Measurements from ENCODE around the gene SHOC2.
A peak's percentile ranks its signal among the peaks of the same experiment; 100 is the strongest.

SHOC2 gene

DNA sequence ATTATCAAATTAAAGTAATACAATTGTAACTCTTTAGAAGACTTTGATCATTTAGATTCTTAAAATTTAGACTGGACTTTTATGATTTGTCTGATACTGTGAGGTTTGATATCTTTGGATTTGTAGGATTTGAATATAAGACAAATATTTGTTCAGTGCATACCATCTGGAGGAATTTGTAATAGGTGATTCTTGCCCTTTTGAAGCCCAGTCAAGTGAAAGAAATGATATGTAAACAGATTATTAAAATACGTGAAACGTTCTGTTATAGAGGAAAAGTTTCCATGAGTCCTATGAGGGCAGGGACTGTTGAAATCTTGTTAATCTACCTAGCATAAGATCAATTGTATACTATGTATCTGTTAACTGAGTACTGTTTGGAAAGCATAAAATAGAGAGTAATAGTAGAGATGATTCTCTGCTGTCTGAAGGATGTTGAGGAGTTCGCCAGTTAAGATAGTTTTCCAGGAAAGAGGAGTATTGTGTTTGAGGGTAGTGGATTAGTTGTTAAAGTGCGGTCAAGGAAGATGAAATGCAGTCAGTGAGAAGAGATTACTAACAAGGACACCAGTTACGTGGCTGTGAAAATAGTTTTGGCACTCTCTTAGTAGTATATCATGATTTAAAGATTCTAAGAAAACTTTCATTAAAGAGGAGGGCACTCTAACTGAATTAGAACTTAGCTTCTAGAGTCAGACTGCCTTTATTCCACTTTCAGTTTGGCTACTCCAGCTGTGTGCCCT lies 33.3 kb upstream of the SHOC2 start:
- Histone ChIP-seq H3K27me3 (ENCODE audit: low read depth) (no peaks in the 10 kb centered on the region), H3K9me3 (no peaks in the 10 kb centered on the region), H3K36me3 (replicated peaks) (no peaks in the 10 kb centered on the region; the same call in none of the 2 replicates), H3K4me1 (no peaks in the 10 kb centered on the region), H3K4me3 (no peak overlapping the region)
- DNase-seq (ENCODE audit: low spot score in 2 of 2), result no peak
- in situ Hi-C loops (cut with MboI; ENCODE audit: low sequenced_read_pairs), result loop anchor here (25.0 kb wide), 1 partner anchor 274 kb away; no protein-coding TSS in a partner anchor

DNA sequence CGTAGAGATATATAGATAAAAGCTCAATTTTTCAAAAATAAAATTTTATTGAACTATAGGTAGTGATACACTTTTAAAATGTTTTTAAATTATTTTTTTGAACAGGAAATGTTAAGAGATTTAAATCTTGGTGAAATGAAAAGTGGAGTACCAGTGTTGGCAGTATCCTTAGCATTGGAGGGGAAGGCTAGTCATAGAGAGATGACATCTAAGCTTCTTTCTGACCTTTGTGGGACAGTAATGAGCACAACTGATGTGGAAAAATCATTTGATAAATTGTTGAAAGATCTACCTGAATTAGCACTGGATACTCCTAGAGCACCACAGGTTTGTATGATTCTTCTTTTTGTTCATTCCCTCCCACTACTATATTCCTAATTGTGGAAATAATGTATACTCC lies 31.8 kb upstream of the SHOC2 start:
- H3K36me3 ChIP-seq (replicated peaks), result no peaks in the 10 kb centered on the region; the same call in 1 of the 2 replicates
- no peaks in the 10 kb centered on the region for H3K9me3 ChIP-seq
- H3K4me3 ChIP-seq, result no peak overlapping the region
- in situ Hi-C loops (cut with MboI; ENCODE audit: low sequenced_read_pairs), result loop anchor here (25.0 kb wide), 1 partner anchor 275 kb away; no protein-coding TSS in a partner anchor
- H3K4me1 ChIP-seq, result no peaks in the 10 kb centered on the region
- DNase-seq (ENCODE audit: low spot score in 2 of 2), result no peak
- H3K27me3 ChIP-seq (ENCODE audit: low read depth), result no peaks in the 10 kb centered on the region

DNA sequence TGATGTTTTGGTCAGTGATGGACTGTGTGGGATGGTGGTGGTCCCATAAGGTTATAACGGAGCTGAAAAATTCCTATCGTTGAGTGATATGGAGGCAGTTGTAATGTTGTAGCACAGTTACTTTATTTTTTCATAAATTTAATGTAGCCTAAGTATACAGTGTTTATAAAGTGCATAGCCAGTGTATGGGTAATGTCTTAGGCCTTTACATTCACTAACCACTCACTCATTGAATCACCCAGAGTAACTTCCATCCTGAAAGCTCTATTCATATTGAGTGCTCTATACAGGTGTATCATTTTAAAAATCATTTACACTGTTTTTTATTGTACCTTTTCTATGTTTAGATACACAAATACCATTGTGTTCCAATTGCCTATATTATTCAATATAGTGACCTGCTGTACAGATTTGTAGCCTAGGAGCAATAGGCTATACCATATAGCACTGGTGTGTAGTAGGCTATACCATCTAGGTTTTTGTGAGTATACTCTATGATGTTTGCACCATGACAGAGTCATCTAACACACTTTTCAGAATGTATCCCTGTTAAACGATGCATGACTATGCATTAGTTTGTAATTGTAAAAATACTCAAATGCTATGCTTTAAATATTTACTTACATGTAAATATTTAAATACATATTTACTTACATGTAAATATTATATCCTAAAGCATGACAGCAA lies 26.7 kb upstream of the SHOC2 start:
- no peaks in the 10 kb centered on the region for H3K27me3 ChIP-seq (ENCODE audit: low read depth)
- peaks cover 8% of the 10 kb centered on the region; the same call in 1 of the 2 replicates for H3K4me1 ChIP-seq
- no peaks in the 10 kb centered on the region; the same call in 1 of the 2 replicates for H3K36me3 ChIP-seq (replicated peaks)
- DNase-seq (ENCODE audit: low spot score in 2 of 2), result no peak
- in situ Hi-C loops (cut with MboI; ENCODE audit: low sequenced_read_pairs), result loop anchor here (25.0 kb wide), 1 partner anchor 280 kb away; no protein-coding TSS in a partner anchor
- H3K9me3 ChIP-seq, result no peaks in the 10 kb centered on the region
- H3K4me3 ChIP-seq, result no peak overlapping the region

DNA sequence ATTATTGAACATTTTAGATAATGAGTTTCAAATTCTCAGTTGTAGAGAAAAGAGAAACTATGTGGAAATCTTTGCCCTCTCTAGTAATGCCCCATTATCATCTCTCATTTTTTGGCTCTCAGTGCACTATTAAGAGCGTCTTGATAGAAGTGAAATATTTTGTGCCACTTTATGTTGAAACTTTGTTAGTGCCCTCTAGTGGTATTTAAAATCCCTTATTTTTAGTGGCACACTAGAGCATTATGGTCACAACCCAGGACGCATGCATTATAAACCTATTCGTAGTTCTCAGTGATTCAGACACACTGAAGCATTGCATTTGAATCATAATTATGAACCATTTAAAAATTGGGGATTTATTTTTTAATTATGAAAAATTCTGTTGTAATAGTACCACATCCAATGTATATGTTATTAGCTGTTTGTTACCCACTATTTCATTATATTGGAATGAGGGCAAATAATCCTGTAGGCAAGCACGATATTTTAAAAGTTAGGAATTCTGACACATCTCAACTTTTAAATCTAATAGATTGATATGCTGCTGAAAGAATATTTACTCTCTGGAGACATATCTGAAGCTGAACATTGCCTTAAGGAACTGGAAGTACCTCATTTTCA lies 25.7 kb upstream of the SHOC2 start:
- peak in 1 of 2 experiments; percentile 64 for DNase-seq (ENCODE audit: low spot score in 2 of 2)
- no peaks in the 10 kb centered on the region for H3K9me3 ChIP-seq
- H3K27me3 ChIP-seq (ENCODE audit: low read depth), result no peaks in the 10 kb centered on the region
- H3K4me1 ChIP-seq, result peaks cover 17% of the 10 kb centered on the region
- no peak overlapping the region for H3K4me3 ChIP-seq
- in situ Hi-C loops (cut with MboI; ENCODE audit: low sequenced_read_pairs), result loop anchor here (25.0 kb wide), 1 partner anchor 281 kb away; no protein-coding TSS in a partner anchor
- peaks cover 5% of the 10 kb centered on the region; the same call in 1 of the 2 replicates for H3K36me3 ChIP-seq (replicated peaks)

DNA sequence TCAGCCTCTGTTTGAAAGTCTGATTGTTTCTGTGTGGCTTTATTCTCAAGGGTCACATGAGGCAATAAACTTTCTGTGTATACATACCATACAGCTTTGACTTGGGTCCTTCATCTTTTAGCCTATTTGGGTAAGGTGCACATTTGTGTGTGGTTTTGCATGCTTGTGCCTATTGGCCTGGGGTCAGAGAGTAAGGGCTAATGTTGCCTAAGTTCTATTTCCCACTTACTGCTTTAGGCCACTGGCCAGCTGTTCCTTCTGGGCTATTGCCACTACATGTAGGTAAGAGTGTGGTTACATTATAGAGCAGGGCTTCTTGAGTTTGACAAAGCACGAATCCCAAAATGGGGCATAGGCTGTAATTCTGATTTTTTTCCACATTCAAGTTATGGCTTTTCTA lies 22.2 kb upstream of the SHOC2 start:
- H3K9me3 ChIP-seq, result no peaks in the 10 kb centered on the region
- H3K4me3 ChIP-seq, result no peak overlapping the region
- peaks cover 10% of the 10 kb centered on the region; the same call in 1 of the 2 replicates for H3K36me3 ChIP-seq (replicated peaks)
- in situ Hi-C loops (cut with MboI; ENCODE audit: low sequenced_read_pairs), result loop anchor here (25.0 kb wide), 1 partner anchor 285 kb away; no protein-coding TSS in a partner anchor
- no peak for DNase-seq (ENCODE audit: low spot score in 2 of 2)
- H3K27me3 ChIP-seq (ENCODE audit: low read depth), result no peaks in the 10 kb centered on the region
- H3K4me1 ChIP-seq, result peaks cover 21% of the 10 kb centered on the region

DNA sequence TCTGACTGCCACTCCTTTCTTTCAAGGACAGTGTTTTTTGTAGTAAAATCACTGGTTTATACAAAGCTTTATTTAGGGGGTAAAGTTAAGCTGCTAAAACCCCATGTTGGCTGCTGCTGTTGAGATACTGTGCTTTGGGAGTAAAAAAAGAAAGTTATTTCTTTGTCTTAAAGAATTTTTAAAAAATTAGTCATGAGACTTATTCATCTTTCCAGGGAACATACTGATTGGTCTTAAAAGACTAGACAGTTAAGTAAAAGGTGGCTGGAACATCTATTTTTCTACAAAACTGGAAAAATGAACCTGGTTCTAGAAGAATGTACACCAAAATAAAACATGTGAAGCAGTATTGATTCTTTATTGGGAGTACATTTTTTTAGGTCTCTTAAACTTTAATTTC lies 21.0 kb upstream of the SHOC2 start:
- peaks cover 10% of the 10 kb centered on the region; the same call in 1 of the 2 replicates for H3K36me3 ChIP-seq (replicated peaks)
- H3K4me1 ChIP-seq, result peaks cover 21% of the 10 kb centered on the region
- H3K9me3 ChIP-seq, result no peaks in the 10 kb centered on the region
- H3K4me3 ChIP-seq, result no peak overlapping the region
- no peaks in the 10 kb centered on the region for H3K27me3 ChIP-seq (ENCODE audit: low read depth)
- in situ Hi-C loops (cut with MboI; ENCODE audit: low sequenced_read_pairs), result loop anchor here (25.0 kb wide), 1 partner anchor 286 kb away; no protein-coding TSS in a partner anchor
- no peak for DNase-seq (ENCODE audit: low spot score in 2 of 2)

DNA sequence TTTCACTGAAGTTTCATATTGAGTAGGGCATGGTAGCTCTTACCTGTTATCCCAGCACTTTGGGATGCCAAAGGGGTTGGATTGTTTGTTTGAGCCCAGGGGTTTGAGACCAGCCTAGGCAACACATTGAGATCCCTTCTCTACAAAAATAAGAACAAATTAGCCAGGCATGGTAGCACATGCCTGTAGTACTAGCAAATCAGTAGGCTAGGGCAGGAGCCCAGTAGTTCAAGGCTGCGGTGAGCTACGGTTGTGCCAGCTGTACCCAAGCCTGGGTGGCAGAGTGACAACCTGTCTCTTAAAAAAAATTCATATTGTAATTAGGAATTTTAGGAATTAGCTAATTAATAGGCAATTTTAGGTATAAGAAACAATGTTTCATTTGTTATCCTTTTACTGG lies 18.4 kb upstream of the SHOC2 start:
- H3K4me3 ChIP-seq, result no peak overlapping the region
- in situ Hi-C loops (cut with MboI; ENCODE audit: low sequenced_read_pairs), result no loop called here
- peaks cover 10% of the 10 kb centered on the region; the same call in 1 of the 2 replicates for H3K36me3 ChIP-seq (replicated peaks)
- peaks cover 27% of the 10 kb centered on the region for H3K4me1 ChIP-seq
- no peaks in the 10 kb centered on the region for H3K9me3 ChIP-seq
- H3K27me3 ChIP-seq (ENCODE audit: low read depth), result no peaks in the 10 kb centered on the region
- no peak for DNase-seq (ENCODE audit: low spot score in 2 of 2)

DNA sequence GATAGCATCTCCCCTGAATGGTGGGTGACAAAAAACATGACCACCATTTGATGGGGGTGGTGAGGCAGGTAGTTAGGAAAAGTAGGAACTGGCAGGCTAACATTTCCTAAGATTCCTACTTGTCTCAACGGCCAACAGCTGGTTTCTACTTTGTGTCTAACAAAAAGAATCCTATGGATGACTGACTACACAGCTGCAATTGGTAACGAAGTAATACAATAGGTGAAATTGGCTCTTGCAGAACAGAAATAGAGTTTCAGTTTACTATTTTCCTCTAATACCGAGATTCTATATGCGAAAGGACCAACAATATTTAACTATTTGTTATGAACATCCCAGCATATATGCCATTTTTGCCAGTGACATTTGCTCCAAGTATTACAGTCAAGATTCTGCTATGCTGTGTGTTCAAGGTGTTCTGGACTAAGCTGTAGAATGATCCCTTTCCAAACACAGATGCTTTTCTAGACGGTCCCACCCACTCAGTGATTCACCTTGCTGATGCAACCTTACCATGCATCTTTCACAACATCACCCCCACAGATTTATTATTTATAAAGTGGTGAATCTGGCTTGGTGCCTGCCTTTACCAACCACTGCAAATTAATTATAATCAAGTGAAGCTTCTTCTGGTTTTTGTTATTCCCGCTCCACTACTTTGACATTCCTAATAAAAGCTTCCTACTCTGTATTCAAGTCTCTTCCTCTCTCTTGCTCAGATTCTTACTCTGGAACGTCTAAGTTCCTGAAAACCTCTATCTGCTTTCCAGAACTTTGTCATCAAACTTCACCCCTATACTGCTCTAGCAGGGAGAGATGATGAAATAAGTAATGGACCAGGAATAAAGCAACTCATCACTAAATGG lies 17.2 kb upstream of the SHOC2 start:
- in situ Hi-C loops (cut with MboI; ENCODE audit: low sequenced_read_pairs), result no loop called here
- peaks cover 29% of the 10 kb centered on the region for H3K4me1 ChIP-seq
- H3K4me3 ChIP-seq, result no peak overlapping the region
- peaks cover 13% of the 10 kb centered on the region for H3K36me3 ChIP-seq (replicated peaks)
- H3K27me3 ChIP-seq (ENCODE audit: low read depth), result no peaks in the 10 kb centered on the region
- no peak for DNase-seq (ENCODE audit: low spot score in 2 of 2)
- no peaks in the 10 kb centered on the region for H3K9me3 ChIP-seq

DNA sequence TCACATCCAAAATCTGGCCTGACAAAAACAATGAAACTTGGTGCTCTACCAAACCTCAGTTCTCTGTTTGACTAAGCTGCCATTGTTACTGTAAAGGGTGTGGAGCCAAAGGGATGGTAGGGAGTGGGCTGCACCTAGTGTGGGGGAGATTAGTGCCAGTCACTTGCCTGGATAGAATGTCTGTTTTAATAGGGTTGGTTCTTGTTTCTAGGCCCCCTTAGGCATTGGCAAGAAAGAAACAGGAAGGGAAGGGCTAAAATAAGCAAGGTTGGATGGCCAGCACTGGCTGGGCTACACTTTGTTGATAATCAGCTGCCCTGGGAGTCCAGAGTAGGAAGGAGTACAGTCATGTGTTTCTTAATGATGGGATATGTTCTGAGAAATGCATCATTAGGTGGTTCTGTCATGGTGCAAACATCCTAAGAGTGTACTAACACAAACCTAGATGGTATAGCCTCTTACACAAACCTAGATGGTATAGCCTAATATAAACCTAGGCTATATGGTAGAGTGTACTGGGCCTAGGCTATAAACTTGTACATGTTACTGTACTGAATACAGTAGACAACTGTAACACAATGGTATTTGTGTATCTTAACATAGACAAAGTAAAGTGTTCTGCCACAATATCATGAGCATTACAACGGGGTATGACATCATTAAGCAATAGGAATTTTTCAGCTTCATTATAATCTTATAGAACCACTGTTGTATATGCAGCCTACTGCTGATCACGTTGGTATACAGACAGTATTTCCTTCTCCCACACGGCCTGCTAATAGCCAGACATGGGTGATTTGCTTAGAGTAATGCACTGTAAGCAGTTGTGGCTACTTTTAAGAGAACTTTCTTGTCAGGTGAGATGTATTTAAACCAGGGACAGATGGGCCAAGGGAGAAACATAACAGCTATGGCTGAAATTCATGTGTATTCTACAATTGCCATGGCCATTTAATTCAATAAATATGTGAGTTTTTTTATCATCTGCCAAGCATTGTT lies 15.8 kb upstream of the SHOC2 start:
- in situ Hi-C loops (cut with MboI; ENCODE audit: low sequenced_read_pairs), result no loop called here
- H3K36me3 ChIP-seq (replicated peaks), result peaks cover 9% of the 10 kb centered on the region
- H3K4me3 ChIP-seq, result no peak overlapping the region
- H3K27me3 ChIP-seq (ENCODE audit: low read depth), result no peaks in the 10 kb centered on the region
- peaks cover 26% of the 10 kb centered on the region for H3K4me1 ChIP-seq
- H3K9me3 ChIP-seq, result no peaks in the 10 kb centered on the region
- DNase-seq (ENCODE audit: low spot score in 2 of 2), result no peak

DNA sequence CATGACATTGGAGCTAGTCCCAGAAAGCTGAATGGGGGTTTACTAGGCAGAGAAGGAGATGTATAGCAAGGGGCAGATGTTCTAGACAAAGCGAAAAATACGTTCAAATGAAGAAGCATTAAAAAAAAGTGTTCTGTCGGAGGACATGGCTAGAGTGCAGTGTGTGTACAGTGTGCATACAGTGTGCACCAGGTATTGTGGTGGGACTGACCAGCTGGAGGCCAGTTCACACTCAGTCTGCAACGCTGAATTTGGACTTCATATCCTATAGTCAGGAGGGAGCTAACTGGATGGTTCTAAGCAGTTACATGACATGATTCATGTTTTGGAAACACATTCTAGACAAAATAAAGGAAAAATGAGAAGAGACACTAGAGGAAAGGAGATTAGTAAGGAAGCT lies 9.3 kb upstream of the SHOC2 start:
- in situ Hi-C loops (cut with MboI; ENCODE audit: low sequenced_read_pairs), result no loop called here
- Histone ChIP-seq H3K9me3 (no peaks in the 10 kb centered on the region), H3K27me3 (ENCODE audit: low read depth) (no peaks in the 10 kb centered on the region), H3K4me1 (peaks cover 15% of the 10 kb centered on the region), H3K36me3 (replicated peaks) (peaks cover 3% of the 10 kb centered on the region), H3K4me3 (no peak overlapping the region)
- DNase-seq (ENCODE audit: low spot score in 2 of 2), result no peak

DNA sequence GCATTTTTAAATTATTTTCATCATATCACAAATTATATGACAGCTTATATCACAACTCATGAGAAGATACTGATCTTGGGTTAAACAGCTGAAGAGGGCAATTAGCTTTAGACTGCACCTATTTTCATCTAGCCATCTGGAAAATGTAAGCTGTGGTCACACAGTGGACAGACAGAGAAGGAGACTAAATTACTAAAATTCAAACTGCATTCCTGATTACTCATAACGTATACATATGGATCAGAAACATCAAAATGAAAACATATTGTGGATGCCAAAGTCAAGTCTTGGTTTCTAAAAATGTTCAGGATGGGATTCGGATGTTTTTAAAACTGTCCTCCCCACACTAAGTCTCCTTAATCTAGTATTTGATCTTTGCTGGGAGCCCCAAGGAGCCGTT lies 7.0 kb upstream of the SHOC2 start:
- H3K9me3 ChIP-seq, result no peaks in the 10 kb centered on the region
- peaks cover 25% of the 10 kb centered on the region for H3K4me1 ChIP-seq
- in situ Hi-C loops (cut with MboI; ENCODE audit: low sequenced_read_pairs), result no loop called here
- no peak overlapping the region for H3K4me3 ChIP-seq
- DNase-seq (ENCODE audit: low spot score in 2 of 2), result no peak
- no peaks in the 10 kb centered on the region for H3K27me3 ChIP-seq (ENCODE audit: low read depth)
- H3K36me3 ChIP-seq (replicated peaks), result no peaks in the 10 kb centered on the region; the same call in 1 of the 2 replicates

DNA sequence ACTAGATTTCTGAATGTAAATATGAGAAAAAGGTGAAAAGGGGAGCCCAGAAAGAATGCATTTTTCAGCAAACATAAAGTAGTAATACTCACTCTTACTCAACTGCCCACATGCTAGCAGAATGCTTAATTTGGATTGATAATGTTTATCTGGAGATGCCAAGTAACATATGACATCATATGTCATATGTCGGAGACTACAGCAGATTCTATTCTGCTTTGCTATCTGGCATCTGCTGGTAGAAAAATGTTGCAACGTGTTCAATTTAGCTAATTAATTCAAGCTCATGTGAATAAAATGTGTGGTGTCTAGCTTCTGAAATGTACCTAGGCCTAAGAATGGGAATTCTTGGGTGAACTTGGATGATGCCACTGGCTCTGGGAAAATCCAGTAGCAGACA lies 5.0 kb upstream of the SHOC2 start:
- in situ Hi-C loops (cut with MboI; ENCODE audit: low sequenced_read_pairs), result no loop called here
- no peak for DNase-seq (ENCODE audit: low spot score in 2 of 2)
- H3K36me3 ChIP-seq (replicated peaks), result no peaks in the 10 kb centered on the region; the same call in 1 of the 2 replicates

More for the DNA sequence above, 5.0 kb upstream of the SHOC2 start:
- H3K27me3 ChIP-seq (ENCODE audit: low read depth), result no peaks in the 10 kb centered on the region
- H3K9me3 ChIP-seq, result no peaks in the 10 kb centered on the region
- peaks cover 22% of the 10 kb centered on the region for H3K4me1 ChIP-seq
- no peak overlapping the region for H3K4me3 ChIP-seq
